Measurements from ENCODE around the gene SPEG. TPM values are rescaled to one million over a fixed set of nuclear protein-coding genes. Genes with fewer than 3 reads are reported as not detected.

The SPEG gene
- total RNA-seq, 2 experiments from 2014 or later: 2.1 to 2.3 TPM

- no peak for ATAC-seq
- no peak for TF ChIP-seq CTCF (IDR thresholded peaks at IDR 0.05)
- Mint-ChIP-seq H3K4me3 (no peak overlapping the region), H3K4me1 (ENCODE audit: low read depth) (no peaks in the 10 kb centered on the region), H3K9me3 (peaks cover 2% of the 10 kb centered on the region), H3K36me3 (ENCODE audit: low read depth) (no peaks in the 10 kb centered on the region), H3K27me3 (peaks cover 19% of the 10 kb centered on the region), H3K27ac (no peak overlapping the region)
- intact Hi-C loops (cut with micrococcal nuclease): no loop called here
- DNase-seq: no peak
- ChIA-PET POLR2A (no interaction called here), CTCF (interaction anchor here (4.5 kb wide), 1 partner anchor 12 kb away, joined by 30 read pairs; no protein-coding TSS in a partner anchor)
These were observed 19.8 kb upstream of the SPEG start for GRCh38 chr2:219414857-219415256.

- H3K9me3 Mint-ChIP-seq: peaks cover 2% of the 10 kb centered on the region
- no peak overlapping the region for H3K4me3 Mint-ChIP-seq
- intact Hi-C loops (cut with micrococcal nuclease): no loop called here
- H3K36me3 Mint-ChIP-seq (ENCODE audit: low read depth): no peaks in the 10 kb centered on the region
- ChIA-PET POLR2A (no interaction called here), CTCF (interaction anchor here (0.8 to 4.5 kb wide), 4 partner anchors 12 to 144 kb away, joined by 3 to 30 read pairs (median 9); no protein-coding TSS in a partner anchor)
- H3K27me3 Mint-ChIP-seq: peaks cover 26% of the 10 kb centered on the region
- no peak for TF ChIP-seq CTCF (IDR thresholded peaks at IDR 0.05)
- H3K4me1 Mint-ChIP-seq (ENCODE audit: low read depth): no peaks in the 10 kb centered on the region
- DNase-seq (no peak), ATAC-seq (no peak)
- no peak overlapping the region for H3K27ac Mint-ChIP-seq
These were observed 18.9 kb upstream of the SPEG start for GRCh38 chr2:219415580-219416234.

GRCh38 chr2:219416235-219416602 is 18.4 kb upstream of the SPEG start:
- Mint-ChIP-seq H3K27ac (no peak overlapping the region), H3K36me3 (ENCODE audit: low read depth) (no peaks in the 10 kb centered on the region), H3K27me3 (peaks cover 29% of the 10 kb centered on the region), H3K4me3 (no peak overlapping the region), H3K4me1 (ENCODE audit: low read depth) (no peaks in the 10 kb centered on the region), H3K9me3 (peaks cover 2% of the 10 kb centered on the region)
- POLR2A ChIA-PET: no interaction called here
- no peak for DNase-seq
- no peak for ATAC-seq
- CTCF ChIA-PET: interaction anchor here (1.2 to 4.5 kb wide), 4 partner anchors 13 to 125 kb away, joined by 4 to 30 read pairs (median 9); no protein-coding TSS in a partner anchor
- TF ChIP-seq CTCF (IDR thresholded peaks at IDR 0.05): no peak
- intact Hi-C loops (cut with micrococcal nuclease): no loop called here

- peaks cover 2% of the 10 kb centered on the region for H3K9me3 Mint-ChIP-seq
- H3K4me3 Mint-ChIP-seq: no peak overlapping the region
- no peaks in the 10 kb centered on the region for H3K4me1 Mint-ChIP-seq (ENCODE audit: low read depth)
- peaks cover 30% of the 10 kb centered on the region for H3K27me3 Mint-ChIP-seq
- POLR2A ChIA-PET: no interaction called here
- no peak for TF ChIP-seq CTCF (IDR thresholded peaks at IDR 0.05)
- intact Hi-C loops (cut with micrococcal nuclease): no loop called here
- no peak overlapping the region for H3K27ac Mint-ChIP-seq
- CTCF ChIA-PET: interaction anchor here (1.4 to 4.5 kb wide), 3 partner anchors 14 to 113 kb away, joined by 4 to 30 read pairs (median 14); no protein-coding TSS in a partner anchor
- ATAC-seq: no peak
- H3K36me3 Mint-ChIP-seq (ENCODE audit: low read depth): no peaks in the 10 kb centered on the region
- no peak for DNase-seq
These were observed 17.7 kb upstream of the SPEG start for GRCh38 chr2:219416938-219417337.

GRCh38 chr2:219417374-219417773 is 17.3 kb upstream of the SPEG start:
- TF ChIP-seq CTCF (IDR thresholded peaks at IDR 0.05): no peak
- Mint-ChIP-seq H3K27ac (no peak overlapping the region), H3K36me3 (ENCODE audit: low read depth) (no peaks in the 10 kb centered on the region), H3K4me3 (no peak overlapping the region), H3K4me1 (ENCODE audit: low read depth) (no peaks in the 10 kb centered on the region), H3K9me3 (peaks cover under 1% of the 10 kb centered on the region), H3K27me3 (peaks cover 29% of the 10 kb centered on the region)
- DNase-seq (no peak), ATAC-seq (no peak)
- CTCF ChIA-PET: interaction anchor here (1.4 to 4.5 kb wide), 3 partner anchors 14 to 112 kb away, joined by 4 to 30 read pairs (median 14); no protein-coding TSS in a partner anchor
- POLR2A ChIA-PET: no interaction called here
- intact Hi-C loops (cut with micrococcal nuclease): no loop called here

Measured in activated CD8-positive, alpha-beta T cell treated with anti-CD3 and anti-CD28 coated beads for 36 hours (primary cell).